Mesendoderm (in vitro differentiated cells): ENCODE measurements around the gene ANKRD13B.

Experiments
- DNase-seq: peaks from one replicate; pipeline ENCODE4 v3.0.0; 2013
- H2AK5ac ChIP-seq: 2 replicates; pipeline ENCODE4 v1.6.1; 2013; ENCODE audit warnings: low read length, inconsistent platforms
- H2BK120ac ChIP-seq: 2 replicates; pipeline ENCODE4 v1.6.1; 2013; ENCODE audit warnings: low read depth, mild to moderate bottlenecking, low read length, moderate library complexity, mixed read lengths
- H2BK15ac ChIP-seq: replicated peaks from 2 replicates; pipeline ENCODE4 v1.6.1; 2013; ENCODE audit warnings: low read depth, mild to moderate bottlenecking, moderate library complexity
- H2BK5ac ChIP-seq: 2 replicates; pipeline ENCODE4 v1.6.1; 2013; ENCODE audit warnings: low read length, inconsistent platforms
- H3K18ac ChIP-seq: 2 replicates; pipeline ENCODE4 v1.6.1; 2013; ENCODE audit warnings: mild to moderate bottlenecking, low read length, mixed read lengths
- H3K23ac ChIP-seq: one replicate; pipeline ENCODE4 v1.6.1; 2013; ENCODE audit warnings: low read length
- H3K27ac ChIP-seq: 2 replicates; pipeline ENCODE4 v1.5.1; 2013; ENCODE audit warnings: low read depth, mild to moderate bottlenecking, inconsistent platforms, low read length, moderate library complexity
- H3K27me3 ChIP-seq: 2 replicates; pipeline ENCODE4 v1.6.1; 2013; ENCODE audit warnings: low read length, control low read depth, mild to moderate bottlenecking, inconsistent platforms; ENCODE audit not compliant: insufficient read depth, poor library complexity
- H3K36me3 ChIP-seq: 2 replicates; pipeline ENCODE4 v1.6.1; 2013; ENCODE audit warnings: low read length, inconsistent platforms; ENCODE audit not compliant: control insufficient read depth, insufficient read depth
- H3K4ac ChIP-seq: one replicate; pipeline ENCODE4 v1.6.1; 2013; ENCODE audit warnings: low read depth, mild to moderate bottlenecking, low read length, moderate library complexity
- H3K4me1 ChIP-seq: 2 replicates; pipeline ENCODE4 v1.6.1; 2013; ENCODE audit warnings: low read depth, low read length, inconsistent platforms; ENCODE audit not compliant: control insufficient read depth
- H3K4me2 ChIP-seq: 2 replicates; pipeline ENCODE4 v1.6.1; 2013; ENCODE audit warnings: low read length
- H3K4me3 ChIP-seq: 2 replicates; pipeline ENCODE4 v1.5.1; 2013; ENCODE audit warnings: mild to moderate bottlenecking, low read length
- H3K56ac ChIP-seq: one replicate; pipeline ENCODE4 v1.6.1; 2013; ENCODE audit warnings: low read length
- H3K79me1 ChIP-seq: 2 replicates; pipeline ENCODE4 v1.6.1; 2013; ENCODE audit warnings: low read length, inconsistent platforms
- H3K79me2 ChIP-seq: 2 replicates; pipeline ENCODE4 v1.6.1; 2013; ENCODE audit warnings: mild to moderate bottlenecking, low read length; ENCODE audit not compliant: control insufficient read depth, insufficient read depth
- H3K9ac ChIP-seq: 2 replicates; pipeline ENCODE4 v1.6.1; 2013; ENCODE audit warnings: low read length, inconsistent platforms
- H4K5ac ChIP-seq: one replicate; pipeline ENCODE4 v1.6.1; 2013; ENCODE audit warnings: low read length
- H4K8ac ChIP-seq: one replicate; pipeline ENCODE4 v1.6.1; 2013; ENCODE audit warnings: low read depth, mild to moderate bottlenecking, control low read depth, low read length, moderate library complexity
- WGBS: extraction: QIAGEN DNeasy Blood & Tissue Kit; methylation state at CpG from one replicate; pipeline ENCODE4 v1.1.7; 2013; ENCODE audit warnings: low lambda C conversion rate, missing lambda C conversion rate; ENCODE audit not compliant: insufficient coverage; ENCODE audit errors: extremely low coverage; 5-methylcytosine and 5-hydroxymethylcytosine counted together

ANKRD13B gene

DNA sequence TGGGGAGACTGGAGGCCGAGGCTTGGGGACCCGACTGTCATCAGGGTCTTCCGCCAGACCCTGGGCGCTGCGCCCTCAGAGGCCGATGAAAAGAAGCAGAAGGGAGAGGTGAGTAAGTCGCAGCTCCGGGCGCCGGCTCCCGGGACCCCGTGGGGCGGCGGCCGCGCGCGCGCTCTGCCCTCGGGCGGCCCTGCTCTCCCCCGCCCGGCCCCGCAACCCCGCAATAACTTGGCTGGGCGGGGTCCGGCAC is 25.7 kb upstream of the ANKRD13B start:
- no peak overlapping the region for H3K4me3 ChIP-seq
- H2BK15ac ChIP-seq, result no peak overlapping the region
- peak overlapping the region; percentile 20 for H3K18ac ChIP-seq
- H3K4me1 ChIP-seq, result peaks cover 4% of the 10 kb centered on the region
- H3K9ac ChIP-seq, result peak overlapping the region; percentile 88
- H3K56ac ChIP-seq, result peak overlapping the region; percentile 74
- H3K23ac ChIP-seq, result peak overlapping the region; percentile 24
- H4K8ac ChIP-seq, result no peak overlapping the region
- H2BK5ac ChIP-seq, result no peak overlapping the region
- H2BK120ac ChIP-seq, result no peak overlapping the region
- H3K27ac ChIP-seq, result no peak overlapping the region
- no peaks in the 10 kb centered on the region for H3K36me3 ChIP-seq
- H3K79me2 ChIP-seq, result no peaks in the 10 kb centered on the region
- H3K79me1 ChIP-seq, result no peaks in the 10 kb centered on the region
- no peak overlapping the region for H4K5ac ChIP-seq
- H3K4ac ChIP-seq, result no peak overlapping the region
- no peak overlapping the region for H2AK5ac ChIP-seq
- WGBS, result no CpG with 5 or more reads among the region's 27 CpGs
- DNase-seq, result no peak
- H3K27me3 ChIP-seq, result peaks cover 6% of the 10 kb centered on the region
- H3K4me2 ChIP-seq, result peak overlapping the region; percentile 97

DNA sequence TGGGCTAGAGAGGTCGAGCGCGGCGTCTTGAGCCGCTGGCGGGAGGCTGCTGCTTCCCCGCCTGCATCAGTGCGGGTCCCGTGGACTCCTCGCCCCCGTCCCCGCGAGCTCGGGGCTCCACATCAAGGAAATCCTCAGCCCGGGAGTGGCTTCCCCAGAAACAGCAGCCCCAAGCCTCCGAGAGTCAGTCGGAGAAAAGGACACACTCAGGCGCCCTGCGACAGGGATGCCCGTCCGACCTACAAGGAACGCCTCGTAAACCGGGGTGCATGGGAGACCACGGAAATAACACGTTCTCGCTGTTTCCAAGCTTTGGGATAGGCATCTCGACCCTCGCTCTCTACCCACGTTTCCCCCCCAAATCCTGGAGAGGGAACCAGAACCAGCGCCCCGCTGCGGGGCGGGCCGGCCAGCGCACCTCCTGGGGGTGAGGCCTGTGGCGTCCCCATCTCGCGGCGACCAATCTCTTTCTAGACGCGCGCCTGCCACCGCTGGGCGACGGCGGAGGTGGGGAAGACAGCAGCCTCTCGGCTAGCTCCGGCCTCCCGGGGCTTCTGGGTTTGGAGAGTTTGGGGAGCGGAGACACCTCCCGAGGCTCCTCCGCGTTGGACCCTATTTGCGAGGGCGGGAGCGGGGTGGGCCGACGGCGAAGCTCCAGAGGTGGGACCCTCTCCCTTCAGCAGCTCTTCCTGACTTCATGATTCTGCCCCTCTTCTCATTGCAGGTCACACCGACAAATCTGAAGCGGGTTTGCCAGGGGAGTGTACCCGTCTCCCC is 25.2 kb upstream of the ANKRD13B start:
- Histone ChIP-seq H2BK5ac (no peak overlapping the region), H3K79me1 (no peaks in the 10 kb centered on the region), H3K9ac (peak overlapping the region; percentile 88), H2AK5ac (no peak overlapping the region), H3K27ac (peak overlapping the region; percentile 60), H3K4me2 (peak overlapping the region; percentile 97), H3K36me3 (no peaks in the 10 kb centered on the region), H3K79me2 (no peaks in the 10 kb centered on the region), H3K18ac (peak overlapping the region; percentile 70), H4K8ac (no peak overlapping the region), H3K23ac (peak overlapping the region; percentile 66), H3K4me1 (peaks cover 4% of the 10 kb centered on the region), H3K4me3 (peak overlapping the region; percentile 56), H4K5ac (no peak overlapping the region), H3K56ac (peak overlapping the region; percentile 92), H2BK120ac (no peak overlapping the region), H2BK15ac (no peak overlapping the region), H3K4ac (no peak overlapping the region), H3K27me3 (peaks cover 6% of the 10 kb centered on the region)
- peak; percentile 72 for DNase-seq
- WGBS, result no CpG with 5 or more reads among the region's 63 CpGs

DNA sequence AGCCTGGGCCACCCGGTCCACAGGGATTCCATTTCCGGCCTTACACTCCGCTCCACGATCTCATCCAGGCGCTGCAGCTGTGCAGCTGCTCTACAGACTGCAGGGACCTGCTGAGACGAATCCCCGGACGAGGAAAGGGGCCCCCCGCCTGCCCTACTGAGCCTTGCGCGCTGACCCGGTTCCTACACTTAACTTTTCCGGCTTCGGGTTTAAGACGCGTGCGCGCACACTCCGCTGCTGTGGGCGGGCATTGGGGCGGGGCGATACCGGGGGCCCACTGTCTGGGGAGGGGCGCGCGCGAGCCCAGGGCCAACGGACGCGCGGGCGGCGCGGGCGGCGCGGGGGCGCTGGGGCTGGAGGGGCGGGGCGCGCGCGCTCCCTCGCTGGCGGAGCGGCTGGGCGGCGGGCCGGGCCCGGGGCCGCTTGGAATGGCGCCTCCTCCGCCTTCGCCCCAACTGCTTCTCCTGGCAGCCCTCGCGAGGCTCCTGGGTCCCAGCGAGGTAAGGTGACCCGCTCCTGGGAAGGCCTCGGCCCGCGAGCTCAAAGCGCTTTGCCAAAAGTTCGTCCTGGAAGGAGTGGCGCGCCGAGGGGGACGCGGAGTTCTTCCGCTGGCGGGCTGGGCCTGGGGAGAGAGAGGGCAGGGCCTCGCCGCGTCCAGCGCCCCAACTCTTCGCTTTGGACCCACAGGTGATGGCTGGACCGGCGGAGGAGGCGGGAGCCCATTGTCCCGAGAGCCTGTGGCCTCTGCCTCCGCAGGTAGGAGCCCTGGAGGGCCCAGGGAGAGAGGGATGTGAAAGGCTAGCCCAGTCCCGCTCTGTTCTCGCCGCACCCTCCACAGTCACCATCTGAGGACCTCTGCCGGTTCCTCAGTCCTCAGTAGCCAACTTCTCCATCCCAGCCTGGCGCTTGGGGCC is 24.3 kb upstream of the ANKRD13B start, which contains the start of gene TP53I13:
TSS of gene TP53I13 (plus strand) at position 371 of the 914 bp plus-strand sequence. CDS start at position 429, 58 bp downstream.
- H2BK120ac ChIP-seq, result no peak within 1 kb of the TSS
- no peak within 1 kb of the TSS for H4K5ac ChIP-seq
- peak within 1 kb of the TSS; percentile 97 for H3K4me2 ChIP-seq
- H3K18ac ChIP-seq, result peak within 1 kb of the TSS; percentile 70
- H3K9ac ChIP-seq, result peak within 1 kb of the TSS; percentile 95
- peak; percentile 91 for DNase-seq
- peak within 1 kb of the TSS; percentile 94 for H3K56ac ChIP-seq
- no peaks in the 10 kb centered on the region for H3K79me2 ChIP-seq
- H3K79me1 ChIP-seq, result no peaks in the 10 kb centered on the region
- peak within 1 kb of the TSS; percentile 83 for H3K4me3 ChIP-seq
- no peaks in the 10 kb centered on the region for H3K36me3 ChIP-seq
- no peak within 1 kb of the TSS for H2BK5ac ChIP-seq
- H2AK5ac ChIP-seq, result no peak within 1 kb of the TSS
- H3K27me3 ChIP-seq, result peaks cover 6% of the 10 kb centered on the region
- H2BK15ac ChIP-seq, result no peak within 1 kb of the TSS
- H3K4me1 ChIP-seq, result peaks cover 4% of the 10 kb centered on the region
- no peak within 1 kb of the TSS for H3K4ac ChIP-seq
- WGBS, result no CpG with 5 or more reads among the region's 85 CpGs
- H4K8ac ChIP-seq, result no peak within 1 kb of the TSS
- peak within 1 kb of the TSS; percentile 60 for H3K27ac ChIP-seq
- H3K23ac ChIP-seq, result peak within 1 kb of the TSS; percentile 66

DNA sequence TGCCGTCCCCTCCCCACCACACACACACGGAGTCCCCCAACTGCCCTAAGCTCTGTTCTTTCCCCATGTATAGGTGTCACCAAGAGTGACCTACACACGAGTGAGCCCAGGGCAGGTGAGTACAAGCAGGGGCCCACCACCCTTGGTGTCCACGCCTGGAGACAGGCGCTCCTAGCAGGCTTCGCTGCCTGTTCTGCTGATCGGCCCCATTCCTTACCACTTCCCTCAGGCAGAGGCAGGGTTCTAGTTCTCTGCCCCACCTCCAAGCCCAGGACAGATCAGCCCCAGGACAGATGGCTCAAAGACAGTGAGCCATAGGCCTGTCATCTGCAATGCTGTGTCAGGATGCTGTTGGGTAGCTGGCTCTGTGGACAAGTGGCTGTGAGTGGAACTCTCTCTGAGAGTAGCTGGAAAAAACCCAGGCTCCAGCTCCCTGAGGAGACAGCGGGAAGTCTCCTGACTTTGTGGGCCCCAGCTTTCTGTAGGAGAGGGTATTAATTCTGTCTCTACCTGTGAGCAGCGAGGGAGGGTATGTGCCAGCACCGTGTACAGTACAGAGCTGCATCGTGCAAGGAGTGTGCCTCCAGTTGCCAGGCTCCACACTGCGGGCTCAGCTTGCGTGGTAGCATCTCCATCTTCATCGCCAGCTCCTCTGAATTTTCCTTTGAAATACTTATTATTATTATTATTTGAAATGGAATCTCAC is 23.5 kb upstream of the ANKRD13B start:
- no peak overlapping the region for H3K23ac ChIP-seq
- H3K27me3 ChIP-seq, result peaks cover 6% of the 10 kb centered on the region
- DNase-seq, result peak; percentile 38

DNA sequence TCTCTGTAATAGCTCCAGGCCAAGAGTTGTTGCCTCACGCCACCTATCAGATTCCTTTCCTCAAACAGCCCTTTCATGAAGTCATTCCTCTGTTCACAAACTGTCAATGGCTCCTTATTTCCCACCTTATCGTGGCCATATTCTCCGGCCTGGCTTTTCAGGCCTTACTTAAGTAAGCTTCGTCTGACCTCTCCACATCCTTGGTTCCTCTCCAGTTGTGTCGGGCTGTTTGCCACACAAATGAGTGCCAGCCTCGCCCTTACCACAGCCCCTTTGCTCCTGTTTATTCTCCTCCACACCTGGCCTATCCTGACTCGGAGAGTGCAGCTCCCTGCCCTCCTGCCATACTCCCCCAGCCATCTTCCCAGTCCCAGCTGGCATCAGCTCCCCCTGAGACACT is 22.4 kb upstream of the ANKRD13B start:
- Histone ChIP-seq H3K36me3 (peaks cover 4% of the 10 kb centered on the region), H3K79me1 (no peaks in the 10 kb centered on the region), H3K4me2 (no peak overlapping the region), H3K4me1 (peaks cover 4% of the 10 kb centered on the region), H4K5ac (no peak overlapping the region), H2BK15ac (no peak overlapping the region), H3K4me3 (no peak overlapping the region), H3K27ac (no peak overlapping the region), H3K23ac (no peak overlapping the region), H2AK5ac (no peak overlapping the region), H3K56ac (no peak overlapping the region), H3K79me2 (no peaks in the 10 kb centered on the region), H2BK5ac (no peak overlapping the region), H3K18ac (no peak overlapping the region), H3K27me3 (peaks cover 5% of the 10 kb centered on the region), H3K4ac (no peak overlapping the region), H4K8ac (no peak overlapping the region), H2BK120ac (no peak overlapping the region), H3K9ac (no peak overlapping the region)
- no CpG with 5 or more reads among the region's 7 CpGs for WGBS
- DNase-seq, result no peak

More for the DNA sequence above, 23.5 kb upstream of the ANKRD13B start:
- Histone ChIP-seq H3K79me2 (no peaks in the 10 kb centered on the region), H3K4me1 (peaks cover 4% of the 10 kb centered on the region), H4K8ac (no peak overlapping the region), H2BK5ac (no peak overlapping the region), H2BK15ac (no peak overlapping the region), H3K4me2 (peak overlapping the region; percentile 92), H4K5ac (no peak overlapping the region), H2AK5ac (no peak overlapping the region), H2BK120ac (no peak overlapping the region), H3K27ac (no peak overlapping the region), H3K4me3 (peak overlapping the region; percentile 83), H3K56ac (peak overlapping the region; percentile 94), H3K9ac (peak overlapping the region; percentile 95), H3K4ac (no peak overlapping the region), H3K79me1 (no peaks in the 10 kb centered on the region), H3K18ac (no peak overlapping the region), H3K36me3 (no peaks in the 10 kb centered on the region)
- WGBS, result no CpG with 5 or more reads among the region's 14 CpGs
